ENCODE measurements around the gene GH2.

GH2 gene

GRCh38 chr17:63840591-63841349 lies 41.0 kb downstream of the GH2 start:
- H3K4me3 ChIP-seq (ENCODE audit: low read depth, low read length): peak overlapping the region; percentile 85
- TF ChIP-seq CTCF (conservative IDR thresholded peaks at IDR 0.05; ENCODE audit: low read depth, low read length): no peak
- DNase-seq (ENCODE audit: low read depth): no peak

- peak; percentile 77 for DNase-seq (ENCODE audit: low read depth)
- no peak overlapping the region for H3K4me3 ChIP-seq (ENCODE audit: low read depth, low read length)
- TF ChIP-seq CTCF (conservative IDR thresholded peaks at IDR 0.05; ENCODE audit: low read depth, low read length): no peak
Measured at GRCh38 chr17:63838631-63839171, 43.0 kb downstream of the GH2 start.

- TF ChIP-seq CTCF (conservative IDR thresholded peaks at IDR 0.05; ENCODE audit: low read depth, low read length): no peak
- H3K4me3 ChIP-seq (ENCODE audit: low read depth, low read length): no peak overlapping the region
Measured at GRCh38 chr17:63837962-63838600, 43.7 kb downstream of the GH2 start.

GRCh38 chr17:63837480-63837879 lies 44.3 kb downstream of the GH2 start:
- no peak for DNase-seq (ENCODE audit: low read depth)
- no peak for TF ChIP-seq CTCF (conservative IDR thresholded peaks at IDR 0.05; ENCODE audit: low read depth, low read length)
- no peak overlapping the region for H3K4me3 ChIP-seq (ENCODE audit: low read depth, low read length)

More at GRCh38 chr17:63837962-63838600, 43.7 kb downstream of the GH2 start:
- DNase-seq (ENCODE audit: low read depth): no peak

- no peak overlapping the region for H3K4me3 ChIP-seq (ENCODE audit: low read depth, low read length)
- DNase-seq (ENCODE audit: low read depth): no peak
- TF ChIP-seq CTCF (conservative IDR thresholded peaks at IDR 0.05; ENCODE audit: low read depth, low read length): no peak
Measured at GRCh38 chr17:63836811-63837210, 44.9 kb downstream of the GH2 start.

- H3K4me3 ChIP-seq (ENCODE audit: low read depth, low read length): no peak overlapping the region
Measured at GRCh38 chr17:63835167-63835720, 46.5 kb downstream of the GH2 start.

More at GRCh38 chr17:63835167-63835720, 46.5 kb downstream of the GH2 start:
- no peak for DNase-seq (ENCODE audit: low read depth)
- no peak for TF ChIP-seq CTCF (conservative IDR thresholded peaks at IDR 0.05; ENCODE audit: low read depth, low read length)
